Measurements from ENCODE around the gene SETD7.

Gene SETD7

GRCh38 chr4:139540632-139541031, 15.4 kb downstream of the SETD7 start:
- H4K20me1 ChIP-seq (ENCODE audit: control insufficient read depth, insufficient read depth, low read depth, low read length): peaks cover 2% of the 10 kb centered on the region; the same call in 1 of the 2 replicates

GRCh38 chr4:139540161-139540560, 15.9 kb downstream of the SETD7 start:
- TF ChIP-seq EZH2phosphoT487 (IDR thresholded peaks at IDR 0.05; ENCODE audit: borderline replicate concordance, low read length): no peak
- no peak for TF ChIP-seq CTCF (IDR thresholded peaks at IDR 0.05; ENCODE audit: low read depth, low read length, poor library complexity, severe bottlenecking)
- Histone ChIP-seq H4K20me1 (ENCODE audit: control insufficient read depth, insufficient read depth, low read depth, low read length) (peaks cover 2% of the 10 kb centered on the region; the same call in 1 of the 2 replicates), H3K4me2 (ENCODE audit: low read length) (no peak overlapping the region), H3K79me2 (ENCODE audit: control insufficient read depth, low read length) (peaks cover 87% of the 10 kb centered on the region), H3K9me2 (replicated peaks; ENCODE audit: control insufficient read depth, low read length) (no peaks in the 10 kb centered on the region), H3F3A (ENCODE audit: control insufficient read depth, insufficient read depth) (0 out of 2 replicates have a peak, but pooled peaks cover 2% of the 10 kb centered on the region), H3K36me3 (ENCODE audit: control insufficient read depth, low read length) (peaks cover 61% of the 10 kb centered on the region), H3K9me3 (ENCODE audit: control insufficient read depth, insufficient read depth, low read length) (no peaks in the 10 kb centered on the region), H3K4me1 (ENCODE audit: control insufficient read depth, low read length) (no peaks in the 10 kb centered on the region), H3K4me3 (ENCODE audit: low read length) (no peak overlapping the region), H3K27me3 (ENCODE audit: control insufficient read depth, low read length) (no peaks in the 10 kb centered on the region), H3K27ac (ENCODE audit: low read depth, low read length) (no peak overlapping the region)

More at GRCh38 chr4:139540632-139541031, 15.4 kb downstream of the SETD7 start:
- no peak for TF ChIP-seq CTCF (IDR thresholded peaks at IDR 0.05; ENCODE audit: low read depth, low read length, poor library complexity, severe bottlenecking)
- peaks cover 87% of the 10 kb centered on the region for H3K79me2 ChIP-seq (ENCODE audit: control insufficient read depth, low read length)
- H3K36me3 ChIP-seq (ENCODE audit: control insufficient read depth, low read length): peaks cover 61% of the 10 kb centered on the region
- H3K4me1 ChIP-seq (ENCODE audit: control insufficient read depth, low read length): no peaks in the 10 kb centered on the region
- H3K4me2 ChIP-seq (ENCODE audit: low read length): no peak overlapping the region
- no peak overlapping the region for H3K27ac ChIP-seq (ENCODE audit: low read depth, low read length)
- H3K9me3 ChIP-seq (ENCODE audit: control insufficient read depth, insufficient read depth, low read length): no peaks in the 10 kb centered on the region
- H3F3A ChIP-seq (ENCODE audit: control insufficient read depth, insufficient read depth): 0 out of 2 replicates have a peak, but pooled peaks cover 2% of the 10 kb centered on the region
- H3K4me3 ChIP-seq (ENCODE audit: low read length): no peak overlapping the region
- no peaks in the 10 kb centered on the region for H3K27me3 ChIP-seq (ENCODE audit: control insufficient read depth, low read length)
- no peaks in the 10 kb centered on the region for H3K9me2 ChIP-seq (replicated peaks; ENCODE audit: control insufficient read depth, low read length)

- H3K27me3 ChIP-seq (ENCODE audit: control insufficient read depth, low read length): no peaks in the 10 kb centered on the region
- H3K27ac ChIP-seq (ENCODE audit: low read depth, low read length): no peak overlapping the region
- H3F3A ChIP-seq (ENCODE audit: control insufficient read depth, insufficient read depth): no peaks in the 10 kb centered on the region
- H4K20me1 ChIP-seq (ENCODE audit: control insufficient read depth, insufficient read depth, low read depth, low read length): no peaks in the 10 kb centered on the region; the same call in 1 of the 2 replicates
- H3K79me2 ChIP-seq (ENCODE audit: control insufficient read depth, low read length): peaks cover 74% of the 10 kb centered on the region
- no peaks in the 10 kb centered on the region for H3K4me1 ChIP-seq (ENCODE audit: control insufficient read depth, low read length)
- no peak overlapping the region for H3K4me3 ChIP-seq (ENCODE audit: low read length)
- H3K4me2 ChIP-seq (ENCODE audit: low read length): no peak overlapping the region
- H3K9me3 ChIP-seq (ENCODE audit: control insufficient read depth, insufficient read depth, low read length): no peaks in the 10 kb centered on the region
- H3K36me3 ChIP-seq (ENCODE audit: control insufficient read depth, low read length): peaks cover 55% of the 10 kb centered on the region
- H3K9me2 ChIP-seq (replicated peaks; ENCODE audit: control insufficient read depth, low read length): no peaks in the 10 kb centered on the region
- TF ChIP-seq EZH2phosphoT487 (IDR thresholded peaks at IDR 0.05; ENCODE audit: borderline replicate concordance, low read length): no peak
- TF ChIP-seq CTCF (IDR thresholded peaks at IDR 0.05; ENCODE audit: low read depth, low read length, poor library complexity, severe bottlenecking): no peak
Measured at GRCh38 chr4:139537292-139537691, 18.7 kb downstream of the SETD7 start.
